Spleen (tissue), 7 donors: ENCODE data around the gene MB.

Experiments
- CTCF ChIP-seq, 11 experiments: fragments of 200-600 bp in 7 of 11; fragments of 450-650 bp in 4 of 11; sonication (generic) in 4 of 11; IDR thresholded peaks in 8 of 11; conservative IDR thresholded peaks in 3 of 11; 1 replicate in 7 of 11; 2 replicates in 4 of 11; pipeline versions ENCODE4 v1.4.0 to v1.8.0; 2016 to 2021; ENCODE audit warnings: antibody characterized with exemption in 11 of 11, inconsistent platforms in 4 of 11, mild to moderate bottlenecking in 1 of 11
- POLR2AphosphoS5 ChIP-seq, 3 donors: sonication (generic); formaldehyde crosslinking; IDR thresholded peaks; one replicate each; pipeline ENCODE4 v1.5.1; 2017; ENCODE audit warnings: antibody characterized with exemption in 3 of 3
- donor health status: DM: no; HTN: no; CAD: no; lungs with moderate emphysema.
- donor health status: DM: no; HTN: no; CAD: no.
- donor health status: DM: no; HTN: no; CAD: no.

- TF ChIP-seq CTCF (IDR thresholded peaks at IDR 0.05 in 8 of 11, conservative IDR thresholded peaks at IDR 0.05 in 3 of 11) (no peak), POLR2AphosphoS5 (IDR thresholded peaks at IDR 0.05) (no peak)
These were observed 44.3 kb upstream of the MB start for GRCh38 chr22:35661464-35661863.
